DND-41 (cell line): ENCODE results near the gene ARSJ.

ENCODE experiments used
- ATAC-seq: fragments of 200-7000 bp; cut with Tn5 transposase; 3 replicates; pipeline ENCODE4 v1.9.1; 2021; ENCODE audit warnings: low read depth; ENCODE audit not compliant: insufficient read depth
- DNase-seq: peaks from one replicate; pipeline ENCODE4 v3.0.0-alpha.2; 2020
- H2AFZ ChIP-seq: 2 replicates; pipeline ENCODE4 v1.6.0; 2012; ENCODE audit warnings: low read depth, low read length
- H3K27ac ChIP-seq: 2 replicates; pipeline ENCODE4 v1.5.1; 2012; ENCODE audit warnings: low read length, inconsistent platforms
- H3K27me3 ChIP-seq: fragments of 200-600 bp; sonication (generic); 2 replicates; pipeline ENCODE4 v1.6.0; 2012; ENCODE audit warnings: low read length, mild to moderate bottlenecking, inconsistent platforms; ENCODE audit not compliant: insufficient read depth, poor library complexity
- H3K36me3 ChIP-seq: 2 replicates; pipeline ENCODE4 v1.5.1; 2012; ENCODE audit warnings: low read length, inconsistent platforms; ENCODE audit not compliant: insufficient read depth
- H3K4me1 ChIP-seq: 2 replicates; pipeline ENCODE4 v1.5.1; 2012; ENCODE audit warnings: mild to moderate bottlenecking, low read length; ENCODE audit not compliant: insufficient read depth
- H3K4me2 ChIP-seq: 2 replicates; pipeline ENCODE4 v1.6.0; 2012; ENCODE audit warnings: mild to moderate bottlenecking, moderate library complexity, low read length, inconsistent platforms; ENCODE audit not compliant: insufficient read depth
- H3K4me3 ChIP-seq, 2 experiments: fragments of 200-600 bp in 1 of 2; shearing (Covaris generic) in 1 of 2; 2 replicates each; pipeline ENCODE4 v1.5.1; 2012 to 2016; ENCODE audit warnings: inconsistent platforms in 2 of 2, low read length in 2 of 2, mild to moderate bottlenecking in 2 of 2, low read depth in 1 of 2, moderate library complexity in 1 of 2
- H3K79me2 ChIP-seq: 2 replicates; pipeline ENCODE4 v1.6.0; 2012; ENCODE audit warnings: low read length, inconsistent platforms; ENCODE audit not compliant: insufficient read depth
- H3K9ac ChIP-seq: 2 replicates; pipeline ENCODE4 v1.6.0; 2012; ENCODE audit warnings: low read depth, mild to moderate bottlenecking, inconsistent platforms, low read length, moderate library complexity
- H3K9me3 ChIP-seq: 2 replicates; pipeline ENCODE4 v1.5.1; 2012; ENCODE audit warnings: low read length, moderate library complexity, mild to moderate bottlenecking, inconsistent platforms; ENCODE audit not compliant: insufficient read depth, severe bottlenecking
- H4K20me1 ChIP-seq: 2 replicates; pipeline ENCODE4 v1.6.0; 2012; ENCODE audit warnings: low read length; ENCODE audit not compliant: insufficient read depth
- EZH2 ChIP-seq: IDR thresholded peaks from 3 replicates; pipeline ENCODE4 v1.6.1; 2012; ENCODE audit warnings: borderline replicate concordance, low read depth, mild to moderate bottlenecking, moderate library complexity, low read length, inconsistent platforms; ENCODE audit not compliant: severe bottlenecking
- TF ChIP-seq, protein P1 (sequence below): IDR thresholded peaks from 2 replicates; pipeline ENCODE4 v1.5.1; 2012; ENCODE audit warnings: borderline replicate concordance, low read length, moderate library complexity, mild to moderate bottlenecking; ENCODE audit not compliant: poor library complexity, severe bottlenecking; ENCODE audit errors: extremely low read depth

The ARSJ gene

DNA sequence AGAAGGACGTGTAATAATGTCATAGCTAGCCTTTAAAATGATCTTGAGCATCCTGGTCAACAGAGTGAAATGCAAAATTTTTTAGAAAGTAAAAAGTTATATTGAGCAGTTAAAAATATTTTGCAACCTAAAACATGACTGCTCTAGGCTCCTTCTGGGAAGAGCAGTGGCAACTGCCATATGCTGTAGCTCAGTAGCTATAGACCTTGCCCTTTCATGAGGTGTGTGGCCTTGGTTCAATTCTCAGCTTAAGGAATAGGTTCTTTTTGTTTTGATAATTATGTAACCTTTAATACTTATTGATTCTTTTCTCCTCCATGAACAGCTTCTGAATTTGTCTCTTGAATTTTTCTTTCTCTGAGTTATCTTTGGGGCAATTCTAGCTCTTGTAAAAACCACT is 105.0 kb downstream of the ARSJ start:
- H3K27me3 ChIP-seq, result no peaks in the 10 kb centered on the region
- H2AFZ ChIP-seq, result no peak overlapping the region
- no peaks in the 10 kb centered on the region for H3K9me3 ChIP-seq
- no peaks in the 10 kb centered on the region for H3K36me3 ChIP-seq
- H3K4me3 ChIP-seq, result no peak overlapping the region
- ATAC-seq, result no peak
- TF ChIP-seq EZH2, result no peak
- TF ChIP-seq, protein P1, sequence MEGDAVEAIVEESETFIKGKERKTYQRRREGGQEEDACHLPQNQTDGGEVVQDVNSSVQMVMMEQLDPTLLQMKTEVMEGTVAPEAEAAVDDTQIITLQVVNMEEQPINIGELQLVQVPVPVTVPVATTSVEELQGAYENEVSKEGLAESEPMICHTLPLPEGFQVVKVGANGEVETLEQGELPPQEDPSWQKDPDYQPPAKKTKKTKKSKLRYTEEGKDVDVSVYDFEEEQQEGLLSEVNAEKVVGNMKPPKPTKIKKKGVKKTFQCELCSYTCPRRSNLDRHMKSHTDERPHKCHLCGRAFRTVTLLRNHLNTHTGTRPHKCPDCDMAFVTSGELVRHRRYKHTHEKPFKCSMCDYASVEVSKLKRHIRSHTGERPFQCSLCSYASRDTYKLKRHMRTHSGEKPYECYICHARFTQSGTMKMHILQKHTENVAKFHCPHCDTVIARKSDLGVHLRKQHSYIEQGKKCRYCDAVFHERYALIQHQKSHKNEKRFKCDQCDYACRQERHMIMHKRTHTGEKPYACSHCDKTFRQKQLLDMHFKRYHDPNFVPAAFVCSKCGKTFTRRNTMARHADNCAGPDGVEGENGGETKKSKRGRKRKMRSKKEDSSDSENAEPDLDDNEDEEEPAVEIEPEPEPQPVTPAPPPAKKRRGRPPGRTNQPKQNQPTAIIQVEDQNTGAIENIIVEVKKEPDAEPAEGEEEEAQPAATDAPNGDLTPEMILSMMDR, result no peak
- H3K79me2 ChIP-seq, result no peaks in the 10 kb centered on the region
- no peak overlapping the region for H3K27ac ChIP-seq
- no peaks in the 10 kb centered on the region for H3K4me1 ChIP-seq
- no peak overlapping the region for H3K4me2 ChIP-seq
- H3K9ac ChIP-seq, result no peak overlapping the region
- no peaks in the 10 kb centered on the region for H4K20me1 ChIP-seq
- no peak for DNase-seq

GRCh38 chr4:113873508-113873907 is 105.9 kb downstream of the ARSJ start:
- TF ChIP-seq, protein P1, result no peak
- TF ChIP-seq EZH2, result no peak
- Histone ChIP-seq H3K79me2 (no peaks in the 10 kb centered on the region), H3K4me3 (no peak overlapping the region), H3K27me3 (no peaks in the 10 kb centered on the region), H2AFZ (no peak overlapping the region), H3K36me3 (no peaks in the 10 kb centered on the region), H3K9ac (no peak overlapping the region), H4K20me1 (no peaks in the 10 kb centered on the region), H3K4me2 (no peak overlapping the region), H3K9me3 (no peaks in the 10 kb centered on the region), H3K27ac (no peak overlapping the region), H3K4me1 (no peaks in the 10 kb centered on the region)
- ATAC-seq (no peak), DNase-seq (no peak)

DNA sequence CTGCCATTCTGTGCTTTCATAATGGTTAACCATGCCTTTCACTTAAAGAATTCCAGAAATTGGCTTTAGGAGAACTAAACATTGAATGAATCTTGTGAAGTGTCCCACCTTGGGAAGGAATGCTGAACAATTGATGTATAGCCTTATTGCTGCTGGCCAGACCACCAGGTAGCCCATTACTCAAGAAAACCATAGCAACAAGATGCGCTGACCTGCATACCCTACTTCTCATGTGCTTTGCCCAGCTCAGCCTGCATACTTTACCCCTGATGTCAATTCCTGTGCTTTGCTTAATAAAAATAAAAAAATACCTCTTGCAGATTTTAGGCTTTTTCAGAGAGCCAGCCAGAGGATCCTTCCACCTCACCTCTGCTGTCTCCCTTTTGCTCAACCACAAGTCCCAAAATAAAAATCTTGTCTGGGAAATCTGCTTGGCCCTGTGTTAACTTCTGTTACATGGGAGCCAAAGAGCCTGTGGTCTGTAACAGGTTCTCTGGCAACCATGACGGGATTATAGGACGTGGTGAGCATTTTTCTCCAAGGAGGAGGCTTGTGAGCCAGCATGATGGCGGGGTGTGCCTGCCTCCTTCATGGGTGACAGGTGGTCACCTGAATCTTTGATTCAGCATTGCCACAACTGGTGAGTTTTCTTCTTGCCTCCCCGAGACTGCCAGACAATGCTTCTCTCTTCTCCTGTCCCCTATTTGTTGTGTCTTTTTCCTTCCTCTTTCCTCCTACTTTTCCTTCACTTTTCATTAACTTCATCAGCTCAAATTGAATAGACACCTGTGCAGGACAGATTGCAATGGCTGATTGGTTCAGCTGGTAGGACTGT is 106.8 kb downstream of the ARSJ start:
- no peak for TF ChIP-seq EZH2
- TF ChIP-seq, protein P1, result no peak
- ATAC-seq (no peak), DNase-seq (no peak)
- Histone ChIP-seq H3K4me2 (no peak overlapping the region), H3K27ac (no peak overlapping the region), H4K20me1 (no peaks in the 10 kb centered on the region), H3K27me3 (no peaks in the 10 kb centered on the region), H2AFZ (no peak overlapping the region), H3K9me3 (no peaks in the 10 kb centered on the region), H3K36me3 (no peaks in the 10 kb centered on the region), H3K4me3 (no peak overlapping the region), H3K4me1 (no peaks in the 10 kb centered on the region), H3K79me2 (no peaks in the 10 kb centered on the region), H3K9ac (no peak overlapping the region)

DNA sequence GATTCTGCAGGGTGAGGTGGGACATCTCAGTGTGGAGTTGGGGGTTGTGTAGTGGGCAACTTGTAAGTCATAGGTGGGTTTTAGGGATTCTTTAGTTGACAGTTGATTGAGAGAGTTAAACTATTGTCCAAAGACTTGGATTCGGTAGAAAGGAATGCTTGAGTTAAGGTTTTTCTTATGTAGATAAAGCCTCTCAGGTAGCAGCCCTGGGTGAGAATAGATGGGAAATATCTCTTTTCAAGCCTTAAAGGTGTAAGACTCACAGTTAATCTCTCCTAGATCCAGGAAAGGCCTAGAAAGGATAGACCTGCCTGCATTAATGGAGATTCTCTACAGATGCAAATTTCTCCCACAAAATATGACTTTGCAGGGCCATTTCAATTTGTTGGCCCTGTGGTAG is 108.4 kb downstream of the ARSJ start:
- Histone ChIP-seq H3K4me1 (no peaks in the 10 kb centered on the region), H3K4me3 (no peak overlapping the region), H3K9ac (no peak overlapping the region), H3K9me3 (no peaks in the 10 kb centered on the region), H3K27ac (no peak overlapping the region), H3K4me2 (no peak overlapping the region), H3K36me3 (no peaks in the 10 kb centered on the region), H3K79me2 (no peaks in the 10 kb centered on the region), H3K27me3 (no peaks in the 10 kb centered on the region), H2AFZ (no peak overlapping the region), H4K20me1 (no peaks in the 10 kb centered on the region)
- DNase-seq (no peak), ATAC-seq (no peak)
- no peak for TF ChIP-seq EZH2
- TF ChIP-seq, protein P1, result no peak
